GM10266 (cell line): Measurements from ENCODE around the gene CRACDL.

ENCODE experiments used
- DNase-seq: peaks from one replicate; pipeline ENCODE4 v3.0.0; 2012; ENCODE audit errors: extremely low spot score
- TF ChIP-seq, protein P1 (sequence below): IDR thresholded peaks from 2 replicates; pipeline ENCODE4 v1.5.1; 2012; ENCODE audit warnings: mild to moderate bottlenecking, low read depth; ENCODE audit not compliant: control insufficient read depth, insufficient read depth; ENCODE audit errors: missing control alignments

Gene CRACDL

DNA sequence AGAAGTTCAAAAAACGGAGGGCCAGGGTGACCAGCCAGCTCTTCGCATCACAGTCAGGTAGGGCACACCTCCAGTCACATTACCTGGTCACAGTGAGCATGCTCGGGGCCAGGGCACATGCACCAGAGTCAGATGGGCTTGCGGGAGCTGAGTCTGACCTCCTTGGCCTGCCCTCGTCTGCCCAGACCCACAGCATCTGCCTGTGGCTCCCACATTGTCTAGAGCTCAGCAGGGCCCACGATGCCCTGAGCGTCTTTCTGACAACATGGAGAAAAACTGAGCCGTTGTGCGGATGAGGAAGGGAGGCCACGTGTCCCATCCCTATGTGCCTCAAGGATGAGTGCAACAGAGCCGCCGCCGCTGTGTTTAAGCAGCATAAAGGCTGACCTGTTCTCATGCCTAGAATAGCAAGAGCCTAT is 37.6 kb downstream of the CRACDL start:
- no peak for DNase-seq
- TF ChIP-seq, protein P1, sequence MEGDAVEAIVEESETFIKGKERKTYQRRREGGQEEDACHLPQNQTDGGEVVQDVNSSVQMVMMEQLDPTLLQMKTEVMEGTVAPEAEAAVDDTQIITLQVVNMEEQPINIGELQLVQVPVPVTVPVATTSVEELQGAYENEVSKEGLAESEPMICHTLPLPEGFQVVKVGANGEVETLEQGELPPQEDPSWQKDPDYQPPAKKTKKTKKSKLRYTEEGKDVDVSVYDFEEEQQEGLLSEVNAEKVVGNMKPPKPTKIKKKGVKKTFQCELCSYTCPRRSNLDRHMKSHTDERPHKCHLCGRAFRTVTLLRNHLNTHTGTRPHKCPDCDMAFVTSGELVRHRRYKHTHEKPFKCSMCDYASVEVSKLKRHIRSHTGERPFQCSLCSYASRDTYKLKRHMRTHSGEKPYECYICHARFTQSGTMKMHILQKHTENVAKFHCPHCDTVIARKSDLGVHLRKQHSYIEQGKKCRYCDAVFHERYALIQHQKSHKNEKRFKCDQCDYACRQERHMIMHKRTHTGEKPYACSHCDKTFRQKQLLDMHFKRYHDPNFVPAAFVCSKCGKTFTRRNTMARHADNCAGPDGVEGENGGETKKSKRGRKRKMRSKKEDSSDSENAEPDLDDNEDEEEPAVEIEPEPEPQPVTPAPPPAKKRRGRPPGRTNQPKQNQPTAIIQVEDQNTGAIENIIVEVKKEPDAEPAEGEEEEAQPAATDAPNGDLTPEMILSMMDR: no peak

- TF ChIP-seq, protein P1: no peak
- DNase-seq: no peak
These were observed 38.3 kb downstream of the CRACDL start for GRCh38 chr2:98897746-98898145.

DNA sequence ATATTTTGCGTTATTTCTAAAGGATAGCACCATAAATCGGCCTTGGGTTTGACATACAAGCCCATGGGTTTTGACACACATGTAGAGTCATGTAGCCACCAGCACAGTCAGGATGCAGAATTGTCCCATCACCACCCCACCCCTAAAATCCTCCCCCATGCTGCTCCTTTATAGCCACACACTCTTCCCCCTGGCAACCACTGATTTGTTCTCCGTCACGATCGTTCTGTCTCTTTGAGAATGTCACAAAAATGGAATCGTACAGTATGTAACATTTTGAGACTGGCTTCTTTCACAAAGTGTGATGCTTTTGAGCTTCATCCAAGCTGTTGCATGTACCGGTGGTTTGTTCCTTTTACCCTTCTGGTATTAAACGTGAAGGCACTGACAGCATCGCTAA is 39.1 kb downstream of the CRACDL start:
- no peak for DNase-seq
- TF ChIP-seq, protein P1: no peak

DNA sequence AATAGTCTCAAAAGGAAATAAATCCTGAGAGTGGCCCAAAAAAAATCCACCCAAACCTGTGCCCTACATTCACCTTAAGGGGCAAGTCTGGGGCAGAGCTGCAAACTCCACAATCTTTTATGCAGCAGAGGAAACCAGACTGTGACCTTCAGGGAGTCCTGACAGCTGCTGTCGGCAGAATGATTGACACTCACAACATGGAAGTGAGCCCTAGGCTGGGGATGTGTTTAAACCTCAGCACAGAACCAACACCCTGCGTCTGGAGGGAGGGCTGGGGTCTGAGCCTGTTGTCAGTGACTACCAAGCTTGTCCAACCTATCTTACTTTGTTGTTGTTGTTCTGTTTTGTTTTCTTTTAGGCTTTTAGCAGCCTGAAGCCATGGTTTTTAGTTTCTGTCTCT is 39.6 kb downstream of the CRACDL start:
- no peak for DNase-seq
- TF ChIP-seq, protein P1: no peak

GRCh38 chr2:98895901-98896300 is 40.1 kb downstream of the CRACDL start:
- DNase-seq: no peak
- TF ChIP-seq, protein P1: no peak

GRCh38 chr2:98895221-98895620 is 40.8 kb downstream of the CRACDL start:
- TF ChIP-seq, protein P1: no peak
- no peak for DNase-seq

GRCh38 chr2:98894331-98895000 is 41.6 kb downstream of the CRACDL start:
- DNase-seq: no peak
- TF ChIP-seq, protein P1: no peak
